GM06990 (cell line): Measurements from ENCODE around the gene CLTB.
A peak's percentile ranks its signal among the peaks of the same experiment; 100 is the strongest.

ENCODE experiments used
- DNase-seq: peaks from one replicate; pipeline ENCODE4 v3.0.0-alpha.2; 2011; ENCODE audit not compliant: insufficient read length; ENCODE audit errors: extremely low read depth
- H3K27me3 ChIP-seq: replicated peaks from 2 replicates; pipeline ENCODE4 v1.6.0; 2011; ENCODE audit warnings: low read length; ENCODE audit not compliant: control insufficient read depth, insufficient read depth
- H3K36me3 ChIP-seq: 2 replicates; pipeline ENCODE4 v1.5.1; 2011; ENCODE audit warnings: low read length; ENCODE audit not compliant: control insufficient read depth, insufficient read depth
- H3K4me3 ChIP-seq: replicated peaks from 2 replicates; pipeline ENCODE4 v1.5.1; 2011; ENCODE audit warnings: low read depth, mild to moderate bottlenecking, control low read depth, low read length
- CTCF ChIP-seq: IDR thresholded peaks from 2 replicates; pipeline ENCODE4 v1.5.1; 2011; ENCODE audit warnings: low read length, control low read depth, mild to moderate bottlenecking, inconsistent platforms; ENCODE audit not compliant: insufficient read depth, poor library complexity, severe bottlenecking

CLTB gene

GRCh38 chr5:176415952-176416924, at the start of gene CLTB:
TSS of gene CLTB (minus strand) at chr5:176416539. CDS start at chr5:176416363, 176 bp downstream.
- H3K27me3 ChIP-seq = no peaks in the 10 kb centered on the region
- peak within 1 kb of the TSS; percentile 81 for H3K4me3 ChIP-seq
- peaks cover 2% of the 10 kb centered on the region; the same call in 1 of the 2 replicates for H3K36me3 ChIP-seq
- peak; percentile 91 for DNase-seq
- TF ChIP-seq CTCF = peak; percentile 7

- Histone ChIP-seq H3K36me3 (peaks cover 2% of the 10 kb centered on the region), H3K27me3 (no peaks in the 10 kb centered on the region), H3K4me3 (no peak overlapping the region)
- TF ChIP-seq CTCF = no peak
- no peak for DNase-seq
Observed at GRCh38 chr5:176463113-176463764, 46.9 kb upstream of the CLTB start.

- H3K27me3 ChIP-seq = no peaks in the 10 kb centered on the region
- no peak for DNase-seq
- no peak overlapping the region for H3K4me3 ChIP-seq
- no peak for TF ChIP-seq CTCF
- H3K36me3 ChIP-seq = peaks cover 2% of the 10 kb centered on the region
Observed at GRCh38 chr5:176461349-176461748, 45.0 kb upstream of the CLTB start.

- Histone ChIP-seq H3K36me3 (no peaks in the 10 kb centered on the region; the same call in 1 of the 2 replicates), H3K27me3 (no peaks in the 10 kb centered on the region)
- no peak for TF ChIP-seq CTCF
Observed at GRCh38 chr5:176458904-176459561, 42.7 kb upstream of the CLTB start.

GRCh38 chr5:176454724-176455394, 38.5 kb upstream of the CLTB start:
- Histone ChIP-seq H3K36me3 (peaks cover 2% of the 10 kb centered on the region), H3K4me3 (no peak overlapping the region), H3K27me3 (no peaks in the 10 kb centered on the region)
- TF ChIP-seq CTCF = no peak
- no peak for DNase-seq

More at GRCh38 chr5:176458904-176459561, 42.7 kb upstream of the CLTB start:
- DNase-seq = no peak
- no peak overlapping the region for H3K4me3 ChIP-seq
